ENCODE results near the gene JAZF1. TPM values are rescaled to one million over a fixed set of nuclear protein-coding genes. Genes with fewer than 3 reads are reported as not detected.

JAZF1 gene
- total RNA-seq, 1 experiment from 2014 or later = 3.4 TPM

- ATAC-seq (no peak), DNase-seq (ENCODE audit: low read depth, low spot score) (no peak)
- no peak overlapping the region for H3K4me3 ChIP-seq (replicated peaks in 1 of 2; ENCODE audit: low read depth in 1 of 2, low read length in 2 of 2)
- no peaks in the 10 kb centered on the region for H3K9me2 ChIP-seq (ENCODE audit: insufficient read depth)
- intact Hi-C loops (cut with micrococcal nuclease) = no loop called here
- no peaks in the 10 kb centered on the region for H3K36me3 ChIP-seq (ENCODE audit: control insufficient read depth in 1 of 2, insufficient read depth in 2 of 2, low read length in 2 of 2)
- no peak overlapping the region for H3K27ac ChIP-seq (ENCODE audit: low read depth, low read length)
- no peaks in the 10 kb centered on the region for H3K27me3 ChIP-seq (ENCODE audit: insufficient read depth, low read length)
- CTCF ChIA-PET = no interaction called here
- no TSS peak for BruUV-seq (replicated peaks)
- no peaks in the 10 kb centered on the region for H3K79me2 ChIP-seq (ENCODE audit: insufficient read depth, low read length)
- H3K4me2 ChIP-seq (ENCODE audit: low read length) = no peak overlapping the region
- RAD21 ChIA-PET (ENCODE audit: low non-redundant PET in 1 of 2, low total read pairs in 2 of 2, uncharacterized antibody in 2 of 2, unreplicated experiment in 2 of 2) = no interaction called here
- H2AFZ ChIP-seq (ENCODE audit: low read depth, low read length, poor library complexity, severe bottlenecking) = no peak overlapping the region
- no peak for TF ChIP-seq POLR2A (IDR thresholded peaks at IDR 0.05; ENCODE audit: borderline replicate concordance, extremely low read depth, insufficient read depth, insufficient read length)
- H3K4me1 ChIP-seq (ENCODE audit: control insufficient read depth in 1 of 2, insufficient read depth in 2 of 2, low read length in 2 of 2) = no peaks in the 10 kb centered on the region
- POLR2A ChIA-PET = no interaction called here
- no peak overlapping the region for H3K9ac ChIP-seq (ENCODE audit: low read length)
- no peaks in the 10 kb centered on the region for H4K20me1 ChIP-seq (ENCODE audit: insufficient read depth)
- H3K9me3 ChIP-seq (ENCODE audit: control insufficient read depth in 1 of 2, insufficient read depth in 1 of 2, low read depth in 1 of 2, low read length in 2 of 2) = no peaks in the 10 kb centered on the region
Measured at GRCh38 chr7:27840760-27841364, 339.7 kb downstream of the JAZF1 start.

GRCh38 chr7:27840313-27840712, 340.3 kb downstream of the JAZF1 start:
- Histone ChIP-seq H2AFZ (ENCODE audit: low read depth, low read length, poor library complexity, severe bottlenecking) (no peak overlapping the region), H4K20me1 (ENCODE audit: insufficient read depth) (no peaks in the 10 kb centered on the region), H3K36me3 (ENCODE audit: control insufficient read depth in 1 of 2, insufficient read depth in 2 of 2, low read length in 2 of 2) (no peaks in the 10 kb centered on the region), H3K9me3 (ENCODE audit: control insufficient read depth in 1 of 2, insufficient read depth in 1 of 2, low read depth in 1 of 2, low read length in 2 of 2) (no peaks in the 10 kb centered on the region), H3K9ac (ENCODE audit: low read length) (no peak overlapping the region), H3K4me1 (ENCODE audit: control insufficient read depth in 1 of 2, insufficient read depth in 2 of 2, low read length in 2 of 2) (no peaks in the 10 kb centered on the region), H3K79me2 (ENCODE audit: insufficient read depth, low read length) (no peaks in the 10 kb centered on the region), H3K9me2 (ENCODE audit: insufficient read depth) (no peaks in the 10 kb centered on the region), H3K27ac (ENCODE audit: low read depth, low read length) (no peak overlapping the region), H3K4me2 (ENCODE audit: low read length) (no peak overlapping the region), H3K27me3 (ENCODE audit: insufficient read depth, low read length) (no peaks in the 10 kb centered on the region), H3K4me3 (replicated peaks in 1 of 2; ENCODE audit: low read depth in 1 of 2, low read length in 2 of 2) (no peak overlapping the region)
- no peak for TF ChIP-seq FOSL1 (IDR thresholded peaks at IDR 0.05; ENCODE audit: low read depth)
- TF ChIP-seq TCF7L2 (IDR thresholded peaks at IDR 0.05; ENCODE audit: borderline replicate concordance, extremely low read depth, insufficient read depth, insufficient read length) = no peak
- no peak for TF ChIP-seq EGR1 (IDR thresholded peaks at IDR 0.05; ENCODE audit: low read depth)
- TF ChIP-seq JUND (IDR thresholded peaks at IDR 0.05) = no peak
- no peak for TF ChIP-seq POLR2AphosphoS5 (IDR thresholded peaks at IDR 0.05; ENCODE audit: low read depth, low read length)
- no peak for TF ChIP-seq EZH2phosphoT487 (IDR thresholded peaks at IDR 0.05; ENCODE audit: borderline replicate concordance)
- no peak for TF ChIP-seq CTCF (IDR thresholded peaks at IDR 0.05 in 2 of 3, conservative IDR thresholded peaks at IDR 0.05 in 1 of 3; ENCODE audit: borderline replicate concordance in 1 of 3, insufficient read depth in 1 of 3, low read depth in 2 of 3, low read length in 2 of 3)
- TF ChIP-seq CBX3 (IDR thresholded peaks at IDR 0.05; ENCODE audit: low read depth) = no peak
- intact Hi-C loops (cut with micrococcal nuclease) = no loop called here
- ChIA-PET CTCF (no interaction called here), POLR2A (no interaction called here), RAD21 (ENCODE audit: low non-redundant PET in 1 of 2, low total read pairs in 2 of 2, uncharacterized antibody in 2 of 2, unreplicated experiment in 2 of 2) (no interaction called here)
- BruUV-seq (replicated peaks) = no TSS peak
- no peak for ATAC-seq
- no peak for DNase-seq (ENCODE audit: low read depth, low spot score)
